ENCODE measurements around the gene DOCK1.

Gene DOCK1

GRCh38 chr10:127486355-127486754, 581.1 kb downstream of the DOCK1 start:
- Histone ChIP-seq H2BK120ac (ENCODE audit: low read depth, low read length) (no peak overlapping the region), H3K79me1 (ENCODE audit: low read depth, low read length) (no peaks in the 10 kb centered on the region), H3K18ac (ENCODE audit: low read length) (peak overlapping the region; percentile 68), H3K36me3 (replicated peaks in 1 of 2; ENCODE audit: control insufficient read depth in 2 of 2, insufficient read depth in 2 of 2, low read length in 2 of 2) (no peaks in the 10 kb centered on the region), H3K4me1 (ENCODE audit: control insufficient read depth in 2 of 2, insufficient read depth in 1 of 2, low read depth in 1 of 2, low read length in 2 of 2) (peaks cover 5 to 7% of the 10 kb centered on the region in 2 donors), H3K9me3 (replicated peaks in 1 of 2; ENCODE audit: control insufficient read depth in 2 of 2, insufficient read depth in 1 of 2, low read depth in 1 of 2, low read length in 2 of 2) (no peaks in the 10 kb centered on the region), H3K4me2 (ENCODE audit: insufficient read depth, low read length, poor library complexity, severe bottlenecking) (no peak overlapping the region), H4K91ac (ENCODE audit: low read depth, low read length, poor library complexity) (no peak overlapping the region), H3K27me3 (ENCODE audit: control insufficient read depth in 3 of 3, insufficient read depth in 3 of 3, low read depth in 1 of 3, low read length in 3 of 3) (peaks cover 0 to 9% (median 0%) of the 10 kb centered on the region in 3 experiments), H2BK15ac (ENCODE audit: low read length) (no peak overlapping the region), H3K14ac (ENCODE audit: low read length) (peak overlapping the region; percentile 60), H3K4me3 (ENCODE audit: low read length in 2 of 2) (no peak overlapping the region), H2AK5ac (ENCODE audit: low read depth, low read length) (no peak overlapping the region), H2AFZ (ENCODE audit: low read length) (no peak overlapping the region), H3K4ac (ENCODE audit: low read length) (no peak overlapping the region), H3K23ac (ENCODE audit: low read depth, low read length, poor library complexity) (no peak overlapping the region), H2BK5ac (ENCODE audit: low read length) (no peak overlapping the region), H3K9ac (ENCODE audit: low read depth, low read length, poor library complexity) (no peak overlapping the region), H2BK12ac (ENCODE audit: low read length) (no peak overlapping the region), H3K27ac (replicated peaks; ENCODE audit: low read length) (no peak overlapping the region), H4K8ac (ENCODE audit: low read depth, low read length) (no peak overlapping the region)
- WGBS, 2 donors (ENCODE audit: extremely low coverage in 2 of 2, insufficient read length in 2 of 2, insufficient replicate concordance in 1 of 2) = no CpG with 5 or more reads among the region's 6 CpGs
- DNase-seq (ENCODE audit: low spot score) = no peak

GRCh38 chr10:127492607-127493250, 587.5 kb downstream of the DOCK1 start:
- H3K4ac ChIP-seq (ENCODE audit: low read length) = no peak overlapping the region
- no peaks in the 10 kb centered on the region for H3K36me3 ChIP-seq (replicated peaks in 1 of 2; ENCODE audit: control insufficient read depth in 2 of 2, insufficient read depth in 2 of 2, low read length in 2 of 2)
- no peak overlapping the region for H3K14ac ChIP-seq (ENCODE audit: low read length)
- no CpG with 5 or more reads among the region's 8 CpGs for WGBS, 2 donors (ENCODE audit: extremely low coverage in 2 of 2, insufficient read length in 2 of 2, insufficient replicate concordance in 1 of 2)
- H3K79me1 ChIP-seq (ENCODE audit: low read depth, low read length) = no peaks in the 10 kb centered on the region
- no peak overlapping the region for H2AK5ac ChIP-seq (ENCODE audit: low read depth, low read length)
- H4K91ac ChIP-seq (ENCODE audit: low read depth, low read length, poor library complexity) = no peak overlapping the region
- H3K27me3 ChIP-seq (ENCODE audit: control insufficient read depth in 3 of 3, insufficient read depth in 3 of 3, low read depth in 1 of 3, low read length in 3 of 3) = no peaks in the 10 kb centered on the region
- no peaks in the 10 kb centered on the region for H3K9me3 ChIP-seq (replicated peaks in 1 of 2; ENCODE audit: control insufficient read depth in 2 of 2, insufficient read depth in 1 of 2, low read depth in 1 of 2, low read length in 2 of 2)
- H3K9ac ChIP-seq (ENCODE audit: low read depth, low read length, poor library complexity) = no peak overlapping the region
- H3K4me1 ChIP-seq (ENCODE audit: control insufficient read depth in 2 of 2, insufficient read depth in 1 of 2, low read depth in 1 of 2, low read length in 2 of 2) = no peaks in the 10 kb centered on the region
- no peak overlapping the region for H3K27ac ChIP-seq (replicated peaks; ENCODE audit: low read length)
- H3K4me3 ChIP-seq (ENCODE audit: low read length in 2 of 2) = no peak overlapping the region
- H3K18ac ChIP-seq (ENCODE audit: low read length) = no peak overlapping the region
- H2BK120ac ChIP-seq (ENCODE audit: low read depth, low read length) = no peak overlapping the region
- H2BK15ac ChIP-seq (ENCODE audit: low read length) = no peak overlapping the region
- H3K4me2 ChIP-seq (ENCODE audit: insufficient read depth, low read length, poor library complexity, severe bottlenecking) = no peak overlapping the region
- H2BK5ac ChIP-seq (ENCODE audit: low read length) = no peak overlapping the region
- no peak overlapping the region for H2AFZ ChIP-seq (ENCODE audit: low read length)
- no peak overlapping the region for H4K8ac ChIP-seq (ENCODE audit: low read depth, low read length)
- H3K23ac ChIP-seq (ENCODE audit: low read depth, low read length, poor library complexity) = no peak overlapping the region
- DNase-seq (ENCODE audit: low spot score) = no peak
- H2BK12ac ChIP-seq (ENCODE audit: low read length) = no peak overlapping the region

- Histone ChIP-seq H3K4me1 (ENCODE audit: control insufficient read depth in 2 of 2, insufficient read depth in 1 of 2, low read depth in 1 of 2, low read length in 2 of 2) (no peaks in the 10 kb centered on the region), H4K91ac (ENCODE audit: low read depth, low read length, poor library complexity) (no peak overlapping the region), H3K18ac (ENCODE audit: low read length) (no peak overlapping the region), H2AFZ (ENCODE audit: low read length) (no peak overlapping the region), H3K9ac (ENCODE audit: low read depth, low read length, poor library complexity) (no peak overlapping the region), H2BK15ac (ENCODE audit: low read length) (no peak overlapping the region), H3K4me2 (ENCODE audit: insufficient read depth, low read length, poor library complexity, severe bottlenecking) (no peak overlapping the region), H3K4ac (ENCODE audit: low read length) (no peak overlapping the region), H3K14ac (ENCODE audit: low read length) (no peak overlapping the region), H2BK12ac (ENCODE audit: low read length) (no peak overlapping the region), H3K79me1 (ENCODE audit: low read depth, low read length) (no peaks in the 10 kb centered on the region), H2BK5ac (ENCODE audit: low read length) (no peak overlapping the region), H3K4me3 (ENCODE audit: low read length in 2 of 2) (no peak overlapping the region), H3K27ac (replicated peaks; ENCODE audit: low read length) (no peak overlapping the region), H3K27me3 (ENCODE audit: control insufficient read depth in 3 of 3, insufficient read depth in 3 of 3, low read depth in 1 of 3, low read length in 3 of 3) (no peaks in the 10 kb centered on the region), H2BK120ac (ENCODE audit: low read depth, low read length) (no peak overlapping the region), H3K23ac (ENCODE audit: low read depth, low read length, poor library complexity) (no peak overlapping the region), H3K36me3 (replicated peaks in 1 of 2; ENCODE audit: control insufficient read depth in 2 of 2, insufficient read depth in 2 of 2, low read length in 2 of 2) (no peaks in the 10 kb centered on the region), H3K9me3 (replicated peaks in 1 of 2; ENCODE audit: control insufficient read depth in 2 of 2, insufficient read depth in 1 of 2, low read depth in 1 of 2, low read length in 2 of 2) (no peaks in the 10 kb centered on the region), H4K8ac (ENCODE audit: low read depth, low read length) (no peak overlapping the region), H2AK5ac (ENCODE audit: low read depth, low read length) (no peak overlapping the region)
- WGBS, 2 donors (ENCODE audit: extremely low coverage in 2 of 2, insufficient read length in 2 of 2, insufficient replicate concordance in 1 of 2) = no CpG with 5 or more reads among the region's 13 CpGs
- no peak for DNase-seq (ENCODE audit: low spot score)
Observed at GRCh38 chr10:127496035-127496434, 590.8 kb downstream of the DOCK1 start.

DNA sequence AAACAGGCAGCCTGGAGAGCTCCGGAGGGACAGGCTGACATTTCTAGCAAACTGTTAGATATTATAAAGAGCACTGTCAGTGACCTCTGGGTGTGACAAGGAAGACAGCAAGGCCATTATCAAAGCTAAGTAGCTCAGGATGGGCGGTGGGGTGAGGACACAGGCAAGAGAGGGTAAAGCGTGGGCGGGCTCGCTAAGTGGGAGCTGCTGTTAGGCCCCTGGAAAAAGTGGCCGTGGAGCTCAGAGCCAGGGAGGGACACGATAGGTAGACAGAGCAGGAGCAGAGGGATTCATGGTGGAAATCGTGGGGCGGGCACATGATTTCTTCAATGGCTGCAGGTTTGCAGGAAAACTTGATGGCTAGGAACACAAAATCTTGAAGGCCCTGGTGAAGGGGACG, 592.5 kb downstream of the DOCK1 start:
- no peaks in the 10 kb centered on the region for H3K9me3 ChIP-seq (replicated peaks in 1 of 2; ENCODE audit: control insufficient read depth in 2 of 2, insufficient read depth in 1 of 2, low read depth in 1 of 2, low read length in 2 of 2)
- H2AK5ac ChIP-seq (ENCODE audit: low read depth, low read length) = no peak overlapping the region
- H4K91ac ChIP-seq (ENCODE audit: low read depth, low read length, poor library complexity) = no peak overlapping the region
- H3K27ac ChIP-seq (replicated peaks; ENCODE audit: low read length) = no peak overlapping the region
- peak overlapping the region; percentile 4 for H3K23ac ChIP-seq (ENCODE audit: low read depth, low read length, poor library complexity)
- DNase-seq (ENCODE audit: low spot score) = no peak
- H2BK15ac ChIP-seq (ENCODE audit: low read length) = peak overlapping the region; percentile 9
- no peak overlapping the region for H3K9ac ChIP-seq (ENCODE audit: low read depth, low read length, poor library complexity)
- no peak overlapping the region for H3K4me3 ChIP-seq (ENCODE audit: low read length in 2 of 2)
- no peak overlapping the region for H2AFZ ChIP-seq (ENCODE audit: low read length)
- H3K18ac ChIP-seq (ENCODE audit: low read length) = no peak overlapping the region
- no peak overlapping the region for H4K8ac ChIP-seq (ENCODE audit: low read depth, low read length)
- H3K79me1 ChIP-seq (ENCODE audit: low read depth, low read length) = no peaks in the 10 kb centered on the region
- no peak overlapping the region for H2BK12ac ChIP-seq (ENCODE audit: low read length)
- H3K14ac ChIP-seq (ENCODE audit: low read length) = no peak overlapping the region
- no peaks in the 10 kb centered on the region for H3K27me3 ChIP-seq (ENCODE audit: control insufficient read depth in 3 of 3, insufficient read depth in 3 of 3, low read depth in 1 of 3, low read length in 3 of 3)
- no peak overlapping the region for H3K4ac ChIP-seq (ENCODE audit: low read length)
- H3K36me3 ChIP-seq (replicated peaks in 1 of 2; ENCODE audit: control insufficient read depth in 2 of 2, insufficient read depth in 2 of 2, low read length in 2 of 2) = no peaks in the 10 kb centered on the region
- no peak overlapping the region for H2BK5ac ChIP-seq (ENCODE audit: low read length)
- no peak overlapping the region for H3K4me2 ChIP-seq (ENCODE audit: insufficient read depth, low read length, poor library complexity, severe bottlenecking)
- H2BK120ac ChIP-seq (ENCODE audit: low read depth, low read length) = peak overlapping the region; percentile 72
- no peaks in the 10 kb centered on the region for H3K4me1 ChIP-seq (ENCODE audit: control insufficient read depth in 2 of 2, insufficient read depth in 1 of 2, low read depth in 1 of 2, low read length in 2 of 2)
- no CpG with 5 or more reads among the region's 10 CpGs for WGBS, 2 donors (ENCODE audit: extremely low coverage in 2 of 2, insufficient read length in 2 of 2, insufficient replicate concordance in 1 of 2)

All from neuronal stem cell (in vitro differentiated cells).